OCI-LY3 (cell line): ENCODE data around the gene GIMAP8.
"Not testable (repeated sequence)": the region's sequence is repeated elsewhere in the genome, so short reads cannot be mapped to it uniquely, and the experiment has no call there.

ENCODE experiments used
- H2AFZ ChIP-seq: fragments of 200-600, 300-600 bp; shearing (Covaris generic); 2 replicates; pipeline ENCODE4 v1.6.0; 2014; ENCODE audit warnings: antibody characterized with exemption, low read depth, low read length
- H3K27ac ChIP-seq: fragments of 200-600, 300-600 bp; sonication (generic); 2 replicates; pipeline ENCODE4 v1.5.1; 2014; ENCODE audit warnings: mild to moderate bottlenecking, low read length, moderate library complexity, mixed read lengths
- H3K27me3 ChIP-seq: fragments of 200-600, 300-600 bp; sonication (generic); 2 replicates; pipeline ENCODE4 v1.6.1; 2014; ENCODE audit warnings: low read depth, low read length, mixed read lengths
- H3K36me3 ChIP-seq: fragments of 200-600, 300-600 bp; sonication (generic); replicated peaks from 2 replicates; pipeline ENCODE3; 2014; ENCODE audit warnings: low read depth, low read length, mixed read lengths
- H3K4me1 ChIP-seq: fragments of 300-600, 200-600 bp; sonication (generic); 2 replicates; pipeline ENCODE4 v1.6.1; 2014; ENCODE audit warnings: low read length, mixed read lengths
- H3K4me2 ChIP-seq: fragments of 200-600, 300-600 bp; sonication (generic); 2 replicates; pipeline ENCODE4 v1.6.1; 2014; ENCODE audit warnings: low read length, mixed read lengths
- H3K4me3 ChIP-seq: fragments of 300-600, 200-600 bp; sonication (generic); 2 replicates; pipeline ENCODE4 v1.5.1; 2014; ENCODE audit warnings: antibody characterized with exemption, mild to moderate bottlenecking, low read length, moderate library complexity
- H3K79me2 ChIP-seq: fragments of 300-600, 200-600 bp; shearing (Covaris generic); 2 replicates; pipeline ENCODE4 v1.6.1; 2014; ENCODE audit warnings: mild to moderate bottlenecking, low read length, mixed read lengths
- H3K9ac ChIP-seq: fragments of 300-600, 200-600 bp; shearing (Covaris generic); 2 replicates; pipeline ENCODE4 v1.6.0; 2014; ENCODE audit warnings: mild to moderate bottlenecking, low read length, moderate library complexity
- H3K9me3 ChIP-seq: fragments of 200-600, 300-600 bp; shearing (Covaris generic); 2 replicates; pipeline ENCODE4 v1.6.1; 2014; ENCODE audit warnings: low read length, mixed read lengths; ENCODE audit not compliant: insufficient read depth
- H4K20me1 ChIP-seq: fragments of 200-600, 300-600 bp; sonication (generic); 2 replicates; pipeline ENCODE4 v1.6.1; 2016; ENCODE audit warnings: low read length, mixed read lengths; ENCODE audit not compliant: insufficient read depth
- EZH2phosphoT487 ChIP-seq: fragments of 200-600 bp; shearing (Covaris generic); IDR thresholded peaks from 2 replicates; pipeline ENCODE4 v1.6.1; 2018; ENCODE audit warnings: antibody characterized with exemption, mixed run types, low read depth
- TF ChIP-seq, protein P1 (sequence below): fragments of 200-600, 300-600 bp; sonication (generic); IDR thresholded peaks from 2 replicates; pipeline ENCODE4 v1.5.1; 2014; ENCODE audit warnings: antibody characterized with exemption, low read length, low read depth

Gene GIMAP8

GRCh38 chr7:150476819-150477631, 26.6 kb downstream of the GIMAP8 start:
- no peak overlapping the region for H3K4me2 ChIP-seq
- no peaks in the 10 kb centered on the region for H4K20me1 ChIP-seq
- no peaks in the 10 kb centered on the region for H3K79me2 ChIP-seq
- TF ChIP-seq EZH2phosphoT487: no peak
- TF ChIP-seq, protein P1, sequence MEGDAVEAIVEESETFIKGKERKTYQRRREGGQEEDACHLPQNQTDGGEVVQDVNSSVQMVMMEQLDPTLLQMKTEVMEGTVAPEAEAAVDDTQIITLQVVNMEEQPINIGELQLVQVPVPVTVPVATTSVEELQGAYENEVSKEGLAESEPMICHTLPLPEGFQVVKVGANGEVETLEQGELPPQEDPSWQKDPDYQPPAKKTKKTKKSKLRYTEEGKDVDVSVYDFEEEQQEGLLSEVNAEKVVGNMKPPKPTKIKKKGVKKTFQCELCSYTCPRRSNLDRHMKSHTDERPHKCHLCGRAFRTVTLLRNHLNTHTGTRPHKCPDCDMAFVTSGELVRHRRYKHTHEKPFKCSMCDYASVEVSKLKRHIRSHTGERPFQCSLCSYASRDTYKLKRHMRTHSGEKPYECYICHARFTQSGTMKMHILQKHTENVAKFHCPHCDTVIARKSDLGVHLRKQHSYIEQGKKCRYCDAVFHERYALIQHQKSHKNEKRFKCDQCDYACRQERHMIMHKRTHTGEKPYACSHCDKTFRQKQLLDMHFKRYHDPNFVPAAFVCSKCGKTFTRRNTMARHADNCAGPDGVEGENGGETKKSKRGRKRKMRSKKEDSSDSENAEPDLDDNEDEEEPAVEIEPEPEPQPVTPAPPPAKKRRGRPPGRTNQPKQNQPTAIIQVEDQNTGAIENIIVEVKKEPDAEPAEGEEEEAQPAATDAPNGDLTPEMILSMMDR: no peak
- peaks cover 33% of the 10 kb centered on the region for H3K27me3 ChIP-seq
- no peaks in the 10 kb centered on the region for H3K9me3 ChIP-seq
- no peaks in the 10 kb centered on the region for H3K36me3 ChIP-seq
- no peaks in the 10 kb centered on the region for H3K4me1 ChIP-seq
- no peak overlapping the region for H3K9ac ChIP-seq
- H2AFZ ChIP-seq: no peak overlapping the region
- no peak overlapping the region for H3K4me3 ChIP-seq
- H3K27ac ChIP-seq: no peak overlapping the region

DNA sequence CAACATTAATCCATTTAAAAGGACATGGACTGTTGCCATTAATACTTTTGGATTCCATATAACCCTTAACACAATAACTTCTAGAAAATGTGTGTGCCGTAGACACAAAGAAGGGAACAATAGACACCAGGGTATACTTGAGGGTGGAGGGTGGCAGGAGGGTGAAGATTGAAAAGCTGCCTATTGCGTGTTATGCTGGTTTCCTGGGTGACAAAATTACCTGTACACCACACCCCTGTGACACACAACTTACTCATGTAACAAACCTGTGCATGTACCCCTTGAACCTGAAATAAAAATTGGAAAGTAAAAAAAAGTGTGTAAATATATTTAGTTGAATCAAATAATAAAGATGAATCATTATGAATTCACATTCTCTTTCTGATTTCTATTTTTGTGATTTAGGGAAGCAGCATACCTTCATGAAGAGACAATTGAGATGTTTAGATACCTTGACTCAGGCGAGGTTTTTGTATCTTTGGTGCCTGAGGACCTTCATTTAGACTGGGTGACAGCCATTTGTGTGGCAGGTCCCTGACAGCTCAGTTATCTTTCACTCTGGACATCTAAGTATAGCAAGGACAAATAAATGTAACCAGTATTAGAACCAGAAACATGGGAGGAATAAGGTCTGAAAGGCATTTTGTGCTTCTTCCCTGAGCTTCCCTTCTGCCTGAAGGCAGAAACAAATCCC, 28.7 kb downstream of the GIMAP8 start:
- H3K4me3 ChIP-seq: no peak overlapping the region
- no peak overlapping the region for H2AFZ ChIP-seq
- no peak overlapping the region for H3K27ac ChIP-seq
- H3K4me2 ChIP-seq: no peak overlapping the region
- H3K9me3 ChIP-seq: no peaks in the 10 kb centered on the region
- no peak overlapping the region for H3K9ac ChIP-seq
- H3K79me2 ChIP-seq: no peaks in the 10 kb centered on the region
- TF ChIP-seq, protein P1: no peak
- TF ChIP-seq EZH2phosphoT487: no peak
- H3K4me1 ChIP-seq: no peaks in the 10 kb centered on the region
- no peaks in the 10 kb centered on the region for H3K36me3 ChIP-seq
- no peaks in the 10 kb centered on the region for H4K20me1 ChIP-seq
- H3K27me3 ChIP-seq: peaks cover 33% of the 10 kb centered on the region

- Histone ChIP-seq H4K20me1 (no peaks in the 10 kb centered on the region), H3K9ac (no peak overlapping the region), H3K4me1 (no peaks in the 10 kb centered on the region), H3K27ac (no peak overlapping the region), H3K27me3 (peaks cover 20% of the 10 kb centered on the region), H3K9me3 (no peaks in the 10 kb centered on the region), H2AFZ (no peak overlapping the region), H3K4me3 (no peak overlapping the region), H3K36me3 (no peaks in the 10 kb centered on the region), H3K4me2 (no peak overlapping the region), H3K79me2 (no peaks in the 10 kb centered on the region)
- TF ChIP-seq, protein P1: no peak
- TF ChIP-seq EZH2phosphoT487: no peak
Measured at GRCh38 chr7:150481186-150481920, 30.9 kb downstream of the GIMAP8 start.

- H3K79me2 ChIP-seq: no peaks in the 10 kb centered on the region
- no peaks in the 10 kb centered on the region for H3K4me1 ChIP-seq
- H4K20me1 ChIP-seq: no peaks in the 10 kb centered on the region
- H3K27me3 ChIP-seq: peaks cover 19% of the 10 kb centered on the region
- H2AFZ ChIP-seq: no peak overlapping the region
- H3K36me3 ChIP-seq: no peaks in the 10 kb centered on the region
- no peak overlapping the region for H3K9ac ChIP-seq
- H3K4me3 ChIP-seq: no peak overlapping the region
- H3K9me3 ChIP-seq: no peaks in the 10 kb centered on the region
- no peak for TF ChIP-seq EZH2phosphoT487
- TF ChIP-seq, protein P1: no peak
- H3K27ac ChIP-seq: no peak overlapping the region
- H3K4me2 ChIP-seq: no peak overlapping the region
Measured at GRCh38 chr7:150481922-150482321, 31.5 kb downstream of the GIMAP8 start.

DNA sequence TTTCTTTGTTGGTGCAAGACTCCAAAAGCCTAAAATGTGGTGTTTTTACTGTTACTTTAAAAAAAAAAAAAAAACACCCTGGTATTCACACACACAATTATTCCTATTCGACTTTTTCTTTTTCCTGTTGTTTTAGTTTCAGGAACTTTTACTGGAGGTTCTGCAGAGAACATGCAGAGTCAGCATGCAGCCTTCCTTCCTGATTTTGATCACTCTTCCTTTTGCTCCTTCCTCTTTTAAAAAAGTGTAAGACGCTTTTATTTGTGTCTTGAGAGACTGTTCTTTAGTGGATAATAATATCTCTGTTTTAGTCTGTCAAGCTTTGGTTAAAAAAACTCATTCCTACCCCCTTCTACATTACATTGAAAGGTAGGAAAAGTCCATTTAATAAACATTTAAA, 33.1 kb downstream of the GIMAP8 start:
- not testable (repeated sequence) for H3K27ac ChIP-seq, H3K4me1 ChIP-seq, H3K9ac ChIP-seq, H3K4me2 ChIP-seq, H3K36me3 ChIP-seq, H2AFZ ChIP-seq, H4K20me1 ChIP-seq, H3K79me2 ChIP-seq, H3K9me3 ChIP-seq, H3K4me3 ChIP-seq
- H3K27me3 ChIP-seq: peaks cover 22% of the 10 kb centered on the region
